ENCODE results near the gene RASIP1.
"Not testable (repeated sequence)": the region's sequence is repeated elsewhere in the genome, so short reads cannot be mapped to it uniquely, and the experiment has no call there.

The RASIP1 gene, protein sequence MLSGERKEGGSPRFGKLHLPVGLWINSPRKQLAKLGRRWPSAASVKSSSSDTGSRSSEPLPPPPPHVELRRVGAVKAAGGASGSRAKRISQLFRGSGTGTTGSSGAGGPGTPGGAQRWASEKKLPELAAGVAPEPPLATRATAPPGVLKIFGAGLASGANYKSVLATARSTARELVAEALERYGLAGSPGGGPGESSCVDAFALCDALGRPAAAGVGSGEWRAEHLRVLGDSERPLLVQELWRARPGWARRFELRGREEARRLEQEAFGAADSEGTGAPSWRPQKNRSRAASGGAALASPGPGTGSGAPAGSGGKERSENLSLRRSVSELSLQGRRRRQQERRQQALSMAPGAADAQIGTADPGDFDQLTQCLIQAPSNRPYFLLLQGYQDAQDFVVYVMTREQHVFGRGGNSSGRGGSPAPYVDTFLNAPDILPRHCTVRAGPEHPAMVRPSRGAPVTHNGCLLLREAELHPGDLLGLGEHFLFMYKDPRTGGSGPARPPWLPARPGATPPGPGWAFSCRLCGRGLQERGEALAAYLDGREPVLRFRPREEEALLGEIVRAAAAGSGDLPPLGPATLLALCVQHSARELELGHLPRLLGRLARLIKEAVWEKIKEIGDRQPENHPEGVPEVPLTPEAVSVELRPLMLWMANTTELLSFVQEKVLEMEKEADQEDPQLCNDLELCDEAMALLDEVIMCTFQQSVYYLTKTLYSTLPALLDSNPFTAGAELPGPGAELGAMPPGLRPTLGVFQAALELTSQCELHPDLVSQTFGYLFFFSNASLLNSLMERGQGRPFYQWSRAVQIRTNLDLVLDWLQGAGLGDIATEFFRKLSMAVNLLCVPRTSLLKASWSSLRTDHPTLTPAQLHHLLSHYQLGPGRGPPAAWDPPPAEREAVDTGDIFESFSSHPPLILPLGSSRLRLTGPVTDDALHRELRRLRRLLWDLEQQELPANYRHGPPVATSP

DNA sequence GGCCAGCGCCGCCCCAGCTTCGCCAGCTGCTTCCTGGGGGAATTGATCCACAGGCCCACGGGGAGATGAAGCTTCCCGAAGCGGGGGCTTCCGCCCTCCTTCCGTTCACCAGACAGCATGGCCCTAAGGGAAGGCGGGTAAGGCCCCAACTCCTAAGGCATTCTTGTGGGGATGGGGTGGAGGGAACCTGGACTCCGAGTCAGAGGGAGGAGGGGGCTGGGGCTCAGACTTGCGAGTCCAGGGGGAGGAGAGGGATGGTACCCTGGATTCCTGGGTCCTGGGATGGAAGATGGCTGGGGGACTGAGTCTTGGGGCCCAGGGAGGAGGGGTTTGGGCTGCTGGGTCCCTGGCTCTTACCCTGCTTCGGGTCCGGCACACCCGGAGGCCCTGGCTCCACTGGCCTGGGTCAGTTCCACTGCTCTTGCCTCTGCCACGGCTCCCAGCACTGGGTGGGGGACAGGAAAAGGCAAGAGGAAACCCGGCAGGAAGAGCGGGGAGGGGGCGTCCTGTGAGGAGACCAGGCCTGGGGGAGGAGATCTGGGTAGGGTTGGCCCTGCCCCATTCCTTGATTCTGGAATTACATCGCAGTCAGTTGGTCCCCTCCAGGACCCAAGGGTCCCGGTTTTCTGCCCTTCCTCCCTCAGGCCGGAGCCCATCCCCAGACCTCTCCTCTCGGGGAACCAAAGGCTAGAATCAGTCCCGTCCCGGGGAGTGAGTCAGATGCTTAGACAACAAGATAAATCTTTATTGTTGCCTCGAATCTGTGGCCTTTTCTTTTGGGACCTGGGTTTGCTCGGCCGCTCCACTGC lies at the start of gene RASIP1:
Gene RASIP1 (minus strand): TSS at position 447 of the 809 bp plus-strand sequence. CDS start 328 bp downstream, at position 119.
- DNase-seq (ENCODE audit: low read depth), result no peak

DNA sequence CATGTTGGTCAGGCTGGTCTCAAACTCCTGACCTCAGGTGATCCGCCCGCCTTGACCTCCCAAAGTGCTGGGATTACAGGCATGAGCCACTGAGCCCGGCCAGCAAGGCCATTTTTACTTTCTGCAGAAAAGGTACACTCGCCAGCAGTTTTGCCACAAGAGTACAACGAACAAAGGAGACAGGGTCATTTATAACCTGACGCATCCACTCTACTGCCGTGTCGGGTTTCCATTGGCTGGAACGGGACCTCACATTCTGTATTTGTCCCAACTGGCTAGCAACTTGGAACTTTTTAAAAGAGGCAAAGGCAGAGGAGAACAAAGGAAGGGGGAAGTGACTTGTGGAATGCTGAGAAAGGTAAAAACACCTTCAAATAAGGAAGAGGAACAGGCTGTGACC lies 46.9 kb upstream of the RASIP1 start:
- not testable (repeated sequence) for DNase-seq (ENCODE audit: low read depth)

DNA sequence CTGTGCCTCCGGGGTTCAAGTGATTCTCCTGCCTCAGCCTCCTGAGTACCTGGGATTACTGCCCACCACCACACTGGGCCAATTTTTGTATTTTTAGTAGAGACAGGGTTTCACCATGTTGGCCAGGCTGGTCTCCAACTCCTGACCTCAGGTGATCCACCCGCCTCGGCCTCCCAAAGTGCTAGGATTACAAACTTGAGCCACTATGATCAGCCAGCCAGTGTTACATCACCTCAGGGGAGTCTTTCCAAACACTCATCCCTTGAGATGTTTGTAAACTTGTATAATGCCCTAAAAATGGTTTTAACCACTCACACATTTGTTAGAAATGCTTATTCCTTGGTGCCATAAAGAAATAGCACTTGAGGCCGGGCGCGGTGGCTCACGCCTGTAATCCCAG lies 46.0 kb upstream of the RASIP1 start:
- not testable (repeated sequence) for DNase-seq (ENCODE audit: low read depth)

DNA sequence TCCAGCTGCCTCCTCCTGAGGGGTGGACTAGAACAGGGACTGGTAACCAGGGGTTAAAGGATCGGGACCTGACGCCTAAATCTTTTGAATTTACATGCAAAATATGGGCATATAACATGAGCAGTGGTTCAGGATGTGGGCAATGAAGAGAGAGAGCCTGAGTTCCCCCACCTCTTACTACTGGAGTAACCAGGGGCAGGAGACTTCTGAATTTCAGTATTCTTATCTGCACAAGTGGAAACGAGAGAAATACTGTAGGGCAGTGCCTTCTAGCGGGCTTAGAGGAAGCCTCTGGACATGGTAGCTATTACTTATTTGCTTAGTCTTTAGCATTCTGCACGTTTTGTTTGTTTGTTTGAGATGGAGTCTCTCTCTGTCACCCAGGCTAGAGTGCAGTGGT lies 44.1 kb upstream of the RASIP1 start:
- no peak for DNase-seq (ENCODE audit: low read depth)

DNA sequence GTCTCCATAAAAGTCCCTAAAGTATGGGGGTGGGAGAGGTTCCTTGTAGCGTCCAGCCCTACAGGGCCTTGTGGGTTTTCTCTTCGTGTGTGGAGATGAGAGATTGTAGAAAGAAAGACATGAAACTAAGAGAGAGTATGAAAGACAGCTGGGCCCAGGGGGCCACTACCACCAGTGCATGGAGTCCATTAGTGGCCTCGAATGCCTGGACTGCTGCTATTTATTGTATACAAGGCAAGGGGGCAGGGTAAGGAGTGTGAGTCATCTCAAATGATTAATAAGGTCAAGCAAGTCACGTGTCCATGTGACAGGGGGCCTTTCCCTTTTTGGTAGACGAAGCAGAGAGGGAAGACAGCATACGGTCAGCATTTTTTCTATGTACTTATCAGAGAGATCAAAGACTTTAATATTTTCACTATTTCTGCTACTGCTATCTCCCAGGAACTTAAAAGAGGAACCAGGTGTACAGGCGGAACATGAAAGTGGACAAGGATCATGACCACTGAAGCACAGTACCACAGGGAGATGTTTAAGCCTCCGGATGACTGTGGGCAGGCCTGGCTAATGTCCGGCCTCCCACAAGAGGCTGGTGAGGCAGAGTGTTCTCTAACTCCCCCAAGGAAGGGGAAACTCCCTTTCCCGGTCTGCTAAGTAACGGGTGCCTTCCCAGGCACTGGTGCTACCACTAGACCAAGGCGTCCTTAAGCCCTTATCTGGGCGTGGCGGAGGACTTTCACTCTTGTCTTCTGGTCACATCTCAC lies 40.4 kb upstream of the RASIP1 start:
- DNase-seq (ENCODE audit: low read depth), result no peak

DNA sequence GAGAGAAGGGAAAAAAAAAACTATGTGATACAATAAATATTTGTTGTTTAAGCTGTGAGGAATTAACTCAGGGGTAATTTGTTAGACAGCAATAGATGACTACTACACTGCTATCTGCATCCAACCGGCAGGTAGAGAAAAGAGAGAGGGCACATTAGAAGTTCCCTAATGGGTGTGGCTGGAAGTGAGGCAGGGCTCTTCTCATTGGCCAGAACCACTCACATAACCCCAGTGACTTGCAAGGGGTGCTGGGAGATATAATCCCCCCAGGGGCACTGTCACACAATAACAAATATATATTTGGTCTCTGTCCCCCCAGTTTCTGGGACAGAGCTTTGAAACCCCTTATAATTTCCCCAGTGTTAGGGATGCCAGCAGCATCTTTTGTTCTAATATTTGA lies 39.2 kb upstream of the RASIP1 start:
- DNase-seq (ENCODE audit: low read depth), result no peak

GRCh38 chr19:48777720-48778119 lies 37.3 kb upstream of the RASIP1 start:
- DNase-seq (ENCODE audit: low read depth), result no peak

GRCh38 chr19:48777139-48777538 lies 36.7 kb upstream of the RASIP1 start:
- DNase-seq (ENCODE audit: low read depth), result no peak

- DNase-seq (ENCODE audit: low read depth), result no peak
Measured at GRCh38 chr19:48772503-48772953, 32.1 kb upstream of the RASIP1 start.

- no peak for DNase-seq (ENCODE audit: low read depth)
Measured at GRCh38 chr19:48770734-48771472, 30.5 kb upstream of the RASIP1 start.

DNA sequence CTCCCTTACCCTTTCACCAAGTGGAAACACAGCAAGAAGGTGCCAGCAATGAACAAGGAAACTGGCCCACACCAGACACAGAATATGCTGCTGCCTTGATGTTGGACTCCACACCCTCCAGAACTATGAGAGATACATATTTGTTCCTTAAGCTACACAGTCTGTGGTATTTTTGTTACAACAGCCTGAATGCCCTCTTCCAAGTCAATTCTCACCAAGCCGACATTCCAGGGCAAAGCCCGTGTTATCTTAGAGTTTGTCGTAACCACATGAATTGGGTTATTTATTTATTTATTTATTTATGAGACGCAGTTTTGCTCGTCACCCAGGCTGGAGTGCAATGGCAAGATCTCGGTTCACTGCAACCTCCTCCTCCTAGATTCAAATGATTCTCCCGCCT lies 29.9 kb upstream of the RASIP1 start:
- no peak for DNase-seq (ENCODE audit: low read depth)

DNA sequence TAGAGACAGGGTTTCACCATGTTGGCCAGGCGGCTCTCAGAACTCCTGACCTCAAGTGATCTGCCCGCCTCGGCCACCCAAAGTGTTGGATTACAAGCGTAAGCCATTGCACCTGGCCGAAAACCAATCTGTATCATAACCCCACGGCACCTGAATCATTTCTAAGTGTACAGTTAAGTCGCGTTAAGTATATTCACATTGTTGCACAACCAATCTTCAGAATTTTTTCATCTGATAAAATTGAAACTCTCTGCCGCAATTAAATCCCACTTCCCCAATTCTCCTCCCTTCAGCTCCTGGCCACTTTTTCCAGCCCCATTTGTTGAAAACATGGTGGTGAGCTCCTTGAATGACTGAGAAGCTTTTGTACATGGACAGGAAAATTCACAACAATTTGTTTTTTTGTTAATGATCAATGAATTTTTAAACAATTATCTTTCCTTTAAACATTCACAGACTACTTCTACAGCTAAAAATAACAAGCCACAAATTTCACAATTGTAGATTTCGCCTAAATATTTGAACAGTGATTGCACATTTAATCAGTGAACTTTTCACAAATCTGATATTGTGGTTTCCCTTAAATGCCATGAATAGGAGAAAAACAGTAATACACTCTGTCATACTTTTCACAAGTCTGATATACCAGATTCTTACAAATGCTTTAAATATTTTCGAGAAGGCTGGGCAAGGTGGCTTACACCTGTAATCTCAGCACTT lies 28.7 kb upstream of the RASIP1 start:
- no peak for DNase-seq (ENCODE audit: low read depth)

- DNase-seq (ENCODE audit: low read depth), result not testable (repeated sequence)
Measured at GRCh38 chr19:48768171-48768753, 27.9 kb upstream of the RASIP1 start.

DNA sequence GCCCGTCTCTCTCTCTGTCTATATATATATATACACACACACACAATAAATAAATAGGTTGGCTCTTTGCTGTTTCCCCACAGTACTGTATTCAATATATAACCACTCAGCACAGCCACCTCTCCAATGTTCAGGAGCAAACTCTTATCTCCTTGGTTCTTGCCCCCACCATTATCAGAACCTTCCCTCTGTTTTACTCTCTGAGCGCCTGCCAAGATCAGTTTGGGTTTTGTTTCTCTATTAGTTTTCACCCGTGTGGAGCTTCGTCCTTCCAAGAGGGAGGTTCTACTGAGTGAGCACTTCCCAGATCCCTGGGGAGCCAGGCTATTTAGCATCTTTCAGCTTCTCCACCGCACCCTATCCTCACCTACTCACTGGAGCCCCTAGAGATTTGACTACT lies 25.4 kb upstream of the RASIP1 start:
- DNase-seq (ENCODE audit: low read depth), result not testable (repeated sequence)

DNA sequence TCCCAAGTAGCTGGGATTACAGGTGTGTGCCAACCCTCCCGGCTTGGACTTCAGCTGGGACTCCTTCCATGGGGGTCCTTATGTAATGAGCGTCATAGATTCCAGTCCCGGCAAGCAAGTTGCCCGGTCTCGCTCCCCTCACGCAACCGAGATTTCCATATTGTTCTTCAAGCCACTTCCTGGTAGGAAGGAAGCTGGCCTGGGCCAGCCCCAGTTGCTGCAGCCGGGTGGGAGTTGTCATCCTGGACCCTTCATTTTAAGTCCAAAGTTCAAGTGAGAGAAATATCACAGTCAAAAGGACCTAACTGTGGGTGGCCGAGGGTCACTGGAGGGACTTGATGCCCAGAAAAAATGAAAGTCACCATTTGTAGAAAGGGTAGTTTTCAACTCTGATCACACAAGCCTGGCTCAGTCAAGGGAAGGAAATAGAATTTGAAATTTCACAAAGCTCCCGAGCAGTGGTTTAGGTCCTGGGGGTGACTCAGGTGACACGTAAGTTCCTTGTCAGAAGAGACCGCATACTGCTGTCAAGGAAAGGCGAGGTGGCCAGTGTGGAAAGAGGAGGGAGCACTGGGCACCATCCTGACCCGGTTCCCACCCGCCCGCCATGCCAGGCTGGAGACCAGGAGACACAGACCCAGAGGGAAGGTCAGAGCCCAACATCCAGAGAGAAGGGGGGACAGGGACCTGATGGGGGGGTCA lies 20.2 kb upstream of the RASIP1 start:
- no peak for DNase-seq (ENCODE audit: low read depth)

DNA sequence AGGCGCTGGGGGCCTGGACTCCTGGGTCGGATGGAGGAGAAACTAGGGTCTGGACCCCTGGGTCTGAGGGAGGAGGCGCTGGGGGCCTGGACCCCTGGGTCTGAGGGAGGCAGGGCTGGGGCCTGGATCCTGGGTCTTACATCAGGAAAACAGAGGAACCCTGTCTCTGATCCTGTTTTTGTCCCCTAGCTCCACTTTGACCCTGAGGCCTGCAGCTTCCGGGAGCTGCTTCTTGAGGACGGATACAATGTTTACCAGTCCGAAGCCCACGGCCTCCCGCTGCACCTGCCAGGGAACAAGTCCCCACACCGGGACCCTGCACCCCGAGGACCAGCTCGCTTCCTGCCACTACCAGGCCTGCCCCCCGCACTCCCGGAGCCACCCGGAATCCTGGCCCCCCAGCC lies 17.3 kb upstream of the RASIP1 start:
- no peak for DNase-seq (ENCODE audit: low read depth)

- DNase-seq (ENCODE audit: low read depth), result no peak
Measured at GRCh38 chr19:48757089-48757675, 16.8 kb upstream of the RASIP1 start.

GRCh38 chr19:48756686-48757085 lies 16.3 kb upstream of the RASIP1 start:
- DNase-seq (ENCODE audit: low read depth), result no peak
